GM18870 (cell line): ENCODE results near the gene DDX39B.

Experiments
- ATAC-seq: cut with Tn5 transposase; IDR thresholded peaks from one replicate; pipeline ENCODE4 v1.9.1; 2021; ENCODE audit warnings: moderate library complexity; ENCODE audit not compliant: unreplicated experiment

DDX39B gene

DNA sequence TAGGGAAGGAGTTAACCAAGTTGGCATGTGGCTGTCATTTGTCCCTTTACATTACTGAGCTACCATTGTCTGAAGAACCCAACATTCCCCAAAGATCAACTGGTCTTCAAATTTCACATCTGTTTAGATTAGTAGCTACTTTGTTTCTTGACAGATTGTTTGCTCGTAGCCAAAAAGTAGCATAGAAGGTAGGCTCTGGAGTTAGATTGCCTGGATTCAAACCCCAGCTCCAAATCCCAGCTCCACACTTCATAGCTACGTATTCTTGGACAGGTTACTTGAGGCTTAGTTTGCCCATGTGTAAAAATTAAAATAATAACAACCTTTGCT lies 6.7 kb upstream of the DDX39B start:
- ATAC-seq, result no peak

DNA sequence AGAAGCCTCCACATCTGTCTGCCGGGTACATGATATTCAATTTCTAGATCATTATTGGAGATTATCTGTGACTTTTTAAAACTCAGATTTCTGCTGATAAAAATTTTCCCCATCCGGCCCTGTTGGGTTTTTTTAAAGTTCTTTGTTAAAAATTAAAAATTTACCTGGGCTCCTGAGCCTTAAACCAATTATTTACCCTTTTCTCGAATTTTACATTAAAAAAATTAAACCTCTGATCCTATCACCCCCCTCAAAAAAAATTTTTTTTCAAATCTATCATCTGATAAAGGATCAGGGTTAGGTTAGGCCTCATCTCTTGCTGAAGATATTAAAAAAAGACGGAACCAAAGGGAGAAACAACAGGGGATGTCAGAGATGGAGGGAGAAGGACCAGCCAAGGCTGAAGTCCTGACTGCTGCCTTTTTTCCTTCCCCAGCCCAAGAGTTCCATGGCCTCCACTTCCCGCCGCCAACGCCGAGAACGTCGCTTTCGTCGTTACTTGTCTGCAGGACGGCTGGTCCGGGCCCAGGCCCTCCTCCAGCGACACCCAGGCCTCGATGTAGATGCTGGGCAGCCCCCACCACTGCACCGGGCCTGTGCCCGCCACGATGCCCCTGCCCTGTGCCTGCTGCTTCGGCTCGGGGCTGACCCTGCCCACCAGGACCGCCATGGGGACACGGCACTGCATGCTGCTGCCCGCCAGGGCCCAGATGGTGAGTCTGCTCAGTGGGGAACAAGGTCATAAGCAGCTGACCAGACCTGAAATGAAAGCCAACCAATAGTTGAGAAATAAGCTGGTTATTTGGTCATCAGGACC lies 6.1 kb upstream of the DDX39B start:
- no peak for ATAC-seq

DNA sequence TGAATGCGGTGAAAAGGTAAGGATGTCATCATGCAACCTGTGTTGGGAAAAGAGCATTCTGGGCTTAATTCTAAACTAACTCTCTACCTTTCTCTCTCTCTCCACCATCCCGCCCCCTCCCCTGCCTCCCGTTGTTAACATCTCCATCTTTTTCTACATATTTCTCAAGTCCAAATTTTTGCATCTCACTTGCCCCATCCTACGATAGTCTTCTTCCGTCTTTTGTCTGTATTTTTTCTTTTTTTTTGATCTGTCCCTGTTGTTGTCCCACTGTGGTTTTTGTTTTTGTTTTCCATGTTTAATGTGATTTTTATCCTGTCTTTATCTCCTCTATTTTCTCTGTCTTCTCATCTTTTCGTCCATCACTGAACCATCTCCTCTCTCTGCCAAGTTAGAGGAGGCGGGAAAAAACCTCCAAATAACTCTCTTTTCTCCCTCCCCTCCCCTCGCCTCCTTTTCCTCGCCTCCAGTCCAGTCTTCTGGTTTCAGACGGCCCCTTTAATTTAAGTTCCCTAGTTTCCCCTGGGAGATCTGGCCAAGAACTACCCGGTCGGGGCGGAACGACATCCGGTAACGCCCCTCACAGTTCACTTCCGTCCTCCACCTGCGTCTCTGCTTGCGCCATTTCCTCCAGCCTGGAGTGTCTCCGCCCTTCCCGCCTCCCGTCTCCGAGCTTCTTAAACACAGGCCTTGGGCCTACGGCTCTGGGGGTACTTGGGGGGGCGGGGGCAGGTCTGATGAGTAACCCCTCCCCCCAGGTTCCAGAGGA lies 5.3 kb upstream of the DDX39B start, which contains the start of gene NFKBIL1:
NFKBIL1 (plus strand) TSS at position 651 of the 769 bp plus-strand sequence; CDS start at position 738, 87 bp downstream.
- no peak for ATAC-seq

DNA sequence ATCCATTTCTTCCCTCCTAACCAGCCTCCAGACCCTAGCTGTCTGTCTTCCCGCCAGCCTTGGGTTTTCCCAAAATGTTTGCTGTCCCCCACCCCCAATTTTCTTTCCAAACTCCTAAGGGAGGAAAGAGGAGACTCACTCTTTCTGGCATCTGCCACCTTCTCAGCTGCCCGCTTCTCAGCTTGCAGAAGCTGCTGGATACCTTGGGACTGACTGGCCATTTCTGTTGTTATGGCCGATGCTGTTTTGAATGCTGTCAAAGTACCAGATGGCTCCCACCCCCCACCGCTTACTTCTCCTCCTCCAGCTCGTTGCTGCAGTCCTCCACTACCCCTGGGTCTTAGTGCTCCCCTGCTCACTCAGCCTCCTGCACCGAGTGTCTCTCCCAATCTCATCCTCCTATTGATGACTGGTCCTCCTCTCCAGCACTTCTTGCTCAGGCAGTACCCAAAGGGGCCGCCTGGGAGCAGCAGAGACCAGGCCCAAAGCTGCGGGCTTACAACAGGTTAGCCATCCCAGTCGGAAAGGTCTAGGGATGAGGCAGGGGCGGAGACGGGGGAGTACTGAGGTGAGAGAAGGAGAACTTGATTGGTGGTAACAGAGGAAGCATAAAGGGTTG lies 4.6 kb upstream of the DDX39B start, which contains the start of gene ATP6V1G2:
ATP6V1G2 (minus strand) TSS at position 270 of the 619 bp plus-strand sequence; CDS start at position 221, 49 bp downstream.
- ATAC-seq, result peak; percentile 42

DNA sequence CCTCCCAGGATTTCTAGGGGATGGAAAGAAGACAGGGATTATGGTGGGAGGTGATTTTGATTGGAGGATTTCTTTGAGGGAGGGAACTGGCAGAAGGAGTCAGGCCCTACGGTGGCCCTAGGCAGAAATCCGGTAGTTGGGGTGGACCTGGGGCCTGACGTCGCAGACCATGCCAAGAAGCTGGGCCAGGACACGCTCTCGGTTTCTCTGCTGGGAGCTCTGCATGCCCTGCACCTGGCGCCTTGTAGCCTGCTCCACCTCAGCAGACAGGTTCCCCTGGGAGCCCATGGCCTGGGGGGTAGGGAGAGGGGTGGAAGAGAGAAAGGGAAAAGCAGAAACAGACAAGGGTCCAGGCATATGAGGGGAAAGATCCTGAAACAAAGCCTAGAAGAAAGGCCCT lies 3.5 kb upstream of the DDX39B start:
- ATAC-seq, result no peak

DNA sequence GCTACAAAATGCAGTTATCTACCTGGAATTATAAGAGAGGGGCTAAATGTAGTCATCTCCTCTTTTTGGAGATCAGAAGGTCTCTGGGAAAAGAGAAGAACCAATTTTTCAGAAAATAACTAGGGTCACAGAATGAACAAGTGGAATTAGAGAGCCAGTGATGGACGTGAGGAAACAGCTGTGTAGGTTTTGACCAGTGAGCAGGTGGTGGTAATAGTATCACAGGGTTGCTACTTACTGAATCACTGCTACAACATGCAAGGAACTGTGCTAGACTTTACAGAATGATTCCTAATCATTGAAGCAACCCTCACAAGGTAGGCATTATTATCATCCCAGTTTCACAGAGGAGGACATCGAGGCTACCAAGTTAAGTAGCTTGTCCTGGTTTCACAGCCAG lies 2.9 kb upstream of the DDX39B start:
- ATAC-seq, result no peak

DNA sequence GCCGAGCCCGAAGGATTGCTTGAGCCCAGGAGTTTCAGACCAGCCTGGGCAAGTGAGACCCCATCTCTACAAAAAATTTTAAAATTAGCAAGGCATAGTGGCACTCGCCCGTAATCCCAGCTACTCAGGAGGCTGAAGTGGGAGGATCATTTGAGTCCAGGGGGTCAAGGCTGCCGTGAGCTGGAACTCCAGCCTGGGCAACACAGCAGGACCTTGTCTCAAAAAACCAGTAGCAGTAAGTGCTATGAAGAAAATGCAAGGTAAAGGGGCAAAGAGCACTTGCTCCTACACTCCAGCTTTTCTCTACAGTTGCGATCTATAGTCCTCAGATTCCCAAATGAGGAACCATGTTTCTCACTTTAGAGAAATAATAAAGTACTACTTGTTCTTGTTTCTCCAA lies 1.8 kb upstream of the DDX39B start:
- ATAC-seq, result no peak

DNA sequence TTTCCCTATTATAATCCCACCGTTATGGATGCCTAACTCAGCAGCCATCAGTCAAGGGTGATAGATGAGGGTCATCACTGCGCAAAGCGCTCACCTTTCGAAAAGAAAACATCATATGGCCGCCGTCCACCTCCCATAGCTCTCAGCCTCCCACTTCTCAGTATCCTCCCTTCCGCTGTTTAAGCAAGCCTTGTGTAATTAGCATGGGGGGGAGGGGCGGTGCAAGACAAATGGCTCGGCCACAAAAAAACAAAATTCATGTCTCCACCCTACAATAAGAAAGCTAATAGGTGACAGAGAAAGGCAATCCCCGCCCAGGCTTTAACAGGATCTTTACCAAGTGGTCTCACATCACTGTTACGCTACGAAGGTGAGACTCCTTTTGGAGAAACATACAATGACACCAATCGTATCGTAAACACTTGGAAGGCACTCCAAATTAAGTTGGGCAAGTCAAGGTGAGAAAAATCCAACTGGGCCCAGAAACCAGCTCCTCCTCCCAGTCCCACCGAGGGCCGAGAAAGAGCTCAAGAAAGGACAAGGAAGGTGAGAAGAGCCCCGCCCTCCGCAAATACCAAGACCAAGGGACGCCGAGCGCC lies 645 bp downstream of the DDX39B start:
- ATAC-seq, result no peak

DNA sequence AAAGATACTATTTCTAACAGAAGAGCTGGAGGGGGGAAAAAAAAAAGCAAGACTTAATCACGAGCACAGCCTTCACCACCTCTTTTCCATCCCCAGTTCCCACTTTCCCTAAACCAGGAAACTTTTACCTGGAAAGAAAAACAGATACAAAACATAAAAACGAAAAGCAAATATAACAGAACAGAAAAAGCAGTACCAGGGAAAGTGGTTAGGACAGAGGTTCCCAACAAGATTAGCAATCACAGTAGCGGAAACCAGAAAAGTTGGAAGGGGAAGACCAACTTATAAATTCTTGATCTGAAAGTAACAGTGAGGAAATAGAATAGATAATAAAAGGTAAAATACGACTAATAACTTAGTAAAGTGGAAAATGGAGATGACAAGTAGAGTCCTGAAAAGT lies 1.2 kb downstream of the DDX39B start:
- ATAC-seq, result no peak

DNA sequence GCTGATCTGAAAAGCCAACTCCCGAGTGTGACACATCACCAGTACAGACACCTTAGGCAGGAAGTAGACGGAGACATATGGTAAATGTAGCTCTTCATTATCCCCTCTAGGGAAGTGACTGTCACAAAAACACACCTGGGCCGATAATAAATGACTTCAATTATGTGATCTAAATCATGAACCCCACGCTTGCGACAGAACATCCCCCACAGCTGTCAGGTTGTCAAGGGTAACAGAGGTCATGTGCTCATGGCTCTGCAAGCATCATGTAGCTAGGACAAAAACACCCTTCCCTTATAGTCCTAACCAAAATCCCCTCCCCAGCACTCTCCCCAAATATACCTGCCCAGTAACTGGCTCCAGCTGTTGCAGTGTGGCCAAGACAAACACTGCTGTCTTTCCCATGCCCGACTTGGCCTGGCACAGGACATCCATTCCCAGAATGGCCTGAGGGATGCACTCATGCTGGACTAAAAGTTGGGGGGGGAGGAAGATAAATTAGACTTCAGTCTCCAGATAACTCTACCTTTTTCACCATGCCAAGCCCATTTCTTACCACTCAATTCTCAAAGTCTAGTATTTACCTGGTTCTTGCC lies 2.9 kb downstream of the DDX39B start:
- ATAC-seq, result no peak

DNA sequence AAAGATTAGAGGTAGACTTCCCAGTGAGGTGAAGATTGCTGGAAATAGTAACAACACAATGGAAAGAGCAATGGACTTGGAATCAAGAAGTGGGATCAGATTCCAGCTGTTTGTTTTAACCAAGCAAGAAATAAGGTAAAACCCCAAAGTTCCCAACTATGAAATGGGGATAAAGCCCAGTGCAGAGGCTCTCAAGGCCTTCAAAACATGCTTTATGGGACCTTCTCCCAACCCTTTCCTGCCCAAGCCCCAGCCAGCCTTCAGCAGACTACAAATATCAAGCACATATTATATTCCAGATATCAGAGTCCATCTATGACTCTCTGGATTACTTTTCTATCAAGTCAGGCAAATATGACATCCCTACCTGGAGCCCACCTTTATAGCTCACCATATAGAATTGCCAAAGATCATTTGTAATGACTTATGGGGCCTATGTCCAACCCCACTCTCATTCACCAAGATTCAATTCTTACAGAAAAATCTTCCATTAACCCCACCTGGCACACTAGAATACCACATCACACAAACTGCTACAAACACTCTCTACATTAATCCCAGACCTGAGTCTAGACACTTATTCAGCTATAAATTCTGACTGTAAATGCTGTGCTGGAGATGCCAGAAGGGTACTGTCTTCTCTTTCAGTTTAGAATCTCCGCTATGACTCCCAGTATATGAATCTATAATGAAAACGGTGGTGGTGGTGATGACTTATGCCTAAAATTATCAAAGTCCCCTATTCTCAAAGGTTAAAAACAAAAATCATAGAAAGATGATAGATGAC lies 6.1 kb downstream of the DDX39B start:
- ATAC-seq, result no peak

DNA sequence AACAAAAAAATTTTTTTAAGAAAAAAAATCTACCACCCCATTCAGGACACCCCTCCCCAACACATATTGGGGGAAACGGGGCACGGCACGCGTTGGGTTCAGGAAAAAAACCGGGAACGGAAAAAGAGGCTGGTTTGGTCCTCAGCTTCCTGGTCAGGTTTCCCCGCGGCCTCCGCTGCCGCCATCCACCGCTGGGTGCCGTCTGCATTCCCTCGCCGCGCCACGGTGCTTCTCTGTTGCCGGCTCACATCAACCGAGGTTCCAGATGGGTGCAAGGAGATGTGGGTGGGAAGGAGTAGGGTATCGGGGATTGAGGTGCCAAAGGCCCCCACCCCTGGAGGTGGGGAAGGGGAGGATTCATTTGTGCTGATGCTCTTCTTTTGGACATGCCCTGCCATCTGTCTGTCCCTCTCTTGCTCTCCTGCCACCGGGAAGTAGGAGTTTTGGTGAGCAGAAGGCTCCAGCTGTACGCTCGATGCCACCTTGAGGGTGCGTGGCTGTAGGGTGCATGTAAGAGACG lies 7.2 kb downstream of the DDX39B start:
- ATAC-seq, result no peak

DNA sequence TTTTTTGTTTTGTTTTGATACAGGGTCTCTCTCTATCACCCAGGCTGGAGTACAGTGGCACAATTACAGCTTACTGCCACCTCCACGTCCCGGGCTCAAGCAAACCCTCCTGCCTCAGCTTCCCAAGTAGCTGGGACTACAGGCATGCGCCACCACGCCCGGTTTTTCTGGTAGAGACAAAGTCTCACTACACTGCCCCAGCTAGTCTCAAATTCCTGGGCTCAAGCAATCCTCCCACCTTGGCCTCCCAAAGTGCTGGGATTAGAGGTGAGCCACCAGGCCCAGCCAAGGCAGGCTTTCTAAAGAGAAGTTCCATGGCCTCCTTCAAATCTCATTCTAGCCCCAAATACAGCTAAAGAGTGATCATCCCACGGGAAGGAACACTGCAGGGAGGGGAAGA lies 7.8 kb downstream of the DDX39B start:
- no peak for ATAC-seq

DNA sequence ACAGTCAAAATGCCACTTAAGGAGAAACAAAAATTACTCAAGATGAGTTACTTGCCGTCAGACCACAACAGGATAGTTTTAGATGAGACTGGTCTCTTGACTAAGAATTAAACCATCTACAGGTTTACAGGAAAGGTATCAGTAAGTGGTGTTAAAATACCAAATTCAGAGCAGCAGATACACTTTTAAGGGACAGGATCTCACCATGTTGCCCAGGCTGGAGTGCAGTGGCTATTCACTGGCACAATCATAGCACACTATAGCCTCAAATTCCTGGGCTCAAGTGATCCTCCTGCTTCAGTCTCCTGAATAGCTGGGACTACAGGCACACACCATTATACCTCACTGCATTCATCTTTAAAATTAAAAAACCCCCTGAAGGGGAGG lies 8.4 kb downstream of the DDX39B start:
- no peak for ATAC-seq

DNA sequence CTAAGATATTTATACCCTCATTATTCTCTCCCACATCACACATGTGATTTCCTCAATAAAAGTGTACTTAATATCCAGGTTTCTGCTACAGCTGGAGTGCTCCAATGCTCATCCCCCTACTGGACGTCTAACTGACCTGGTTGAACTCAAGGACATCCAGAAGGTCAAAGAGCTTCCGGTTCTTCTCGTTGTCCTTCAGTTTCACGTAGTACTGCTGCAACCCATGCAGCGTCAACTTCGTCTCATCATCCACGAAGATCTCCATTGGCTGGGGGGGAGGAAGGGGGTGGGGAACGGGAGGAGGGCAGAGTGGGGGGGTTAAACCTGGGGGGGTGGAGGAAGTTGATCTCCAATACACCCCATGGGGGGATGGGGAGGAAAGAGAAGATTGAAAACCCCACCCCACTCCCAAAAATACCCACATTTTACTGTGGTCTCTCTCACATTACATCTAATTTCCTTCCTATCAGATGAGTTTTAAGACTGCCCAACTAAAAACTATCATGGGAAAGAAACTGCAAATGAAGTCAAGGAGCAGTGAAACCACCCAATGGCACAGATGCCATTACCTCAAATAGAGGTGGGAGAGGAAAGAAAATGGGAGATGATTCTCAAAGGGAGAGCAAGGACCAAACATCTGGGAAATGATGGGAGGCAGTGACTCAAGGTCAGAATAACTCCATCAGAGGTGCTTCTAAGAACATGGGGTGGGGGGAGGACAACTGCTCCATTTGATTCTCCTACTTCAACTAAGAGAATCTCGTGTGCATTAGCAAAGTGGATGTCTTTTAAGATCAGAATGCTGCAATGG lies 9.0 kb downstream of the DDX39B start:
- ATAC-seq, result no peak

DNA sequence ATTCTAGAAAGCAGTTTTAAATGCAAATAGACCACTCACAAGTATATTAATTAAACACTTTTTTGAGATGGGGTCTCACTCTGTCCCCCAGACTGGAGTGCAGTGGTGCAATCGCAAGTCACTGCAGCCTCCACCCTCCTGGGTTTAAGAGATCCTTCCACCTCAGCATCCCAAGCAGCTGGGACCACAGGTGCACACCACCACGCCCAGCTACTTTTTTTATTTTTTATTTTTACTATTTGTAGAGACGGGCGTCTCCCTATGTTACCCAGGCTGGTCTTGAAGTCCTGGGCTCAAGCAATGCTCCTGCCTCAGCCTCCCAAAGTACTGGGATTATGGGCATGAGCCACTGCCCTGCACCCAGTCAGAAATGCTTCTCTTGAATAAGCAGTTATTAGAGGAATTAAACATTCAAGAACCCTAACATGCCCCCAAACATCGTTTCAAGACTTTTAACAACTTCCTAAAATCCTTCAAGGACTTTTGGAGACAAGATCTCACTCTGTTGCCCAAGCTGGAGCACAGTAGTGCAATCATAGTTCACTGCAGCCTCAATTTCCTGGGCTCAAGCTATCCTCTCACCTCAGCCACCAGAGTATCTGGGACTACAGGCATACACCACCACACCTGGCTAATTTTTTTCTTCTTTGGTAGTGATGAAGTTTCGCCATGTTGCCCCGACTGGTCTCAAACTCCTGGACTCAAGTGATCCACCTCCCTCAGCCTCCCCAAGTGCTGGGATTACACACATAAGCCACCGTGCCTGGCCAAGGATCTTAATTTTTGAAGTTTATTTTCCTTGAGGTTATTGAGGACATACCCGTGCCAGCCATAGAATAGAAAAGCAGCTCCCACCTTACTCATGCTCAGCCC lies 9.8 kb downstream of the DDX39B start:
- no peak for ATAC-seq

DNA sequence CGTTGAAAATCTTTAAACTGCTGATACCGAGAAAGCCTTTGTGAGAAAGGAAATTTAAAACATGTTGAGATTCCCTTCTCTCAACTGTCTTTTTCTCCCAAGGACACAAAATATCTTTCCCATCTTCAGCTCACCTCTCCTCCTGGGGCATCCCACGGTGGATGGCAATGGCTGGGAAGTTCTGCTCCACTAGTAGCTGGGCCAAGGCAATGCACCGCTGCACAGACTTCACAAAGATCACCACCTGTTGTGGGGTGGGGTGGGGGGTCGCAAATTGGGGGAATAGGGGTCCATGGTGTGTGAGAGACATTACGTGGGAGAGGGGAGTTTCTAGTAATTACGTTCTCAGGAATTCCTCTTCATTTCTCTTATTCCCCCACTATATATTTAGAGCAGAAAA lies 10.6 kb downstream of the DDX39B start:
- ATAC-seq, result no peak

DNA sequence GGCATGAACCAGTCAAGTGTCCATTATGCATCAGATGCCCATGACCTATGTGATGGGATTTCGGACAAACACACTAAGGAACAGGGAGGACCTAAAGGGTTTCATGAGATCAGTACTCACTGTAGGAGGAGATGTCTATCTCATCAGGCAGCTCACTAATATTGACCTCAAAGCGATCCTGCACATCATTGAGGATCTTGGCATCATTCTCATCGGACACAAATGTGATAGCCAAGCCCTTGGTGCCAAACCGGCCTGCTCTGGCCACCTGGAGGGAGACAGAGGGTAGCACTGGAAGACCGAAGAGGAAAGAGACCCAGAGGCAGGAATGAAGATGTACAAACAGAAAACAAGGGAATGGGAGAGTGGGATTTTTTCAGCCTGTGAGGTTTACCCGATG lies 11.1 kb downstream of the DDX39B start:
- ATAC-seq, result no peak
